GM23338 (cell line): ENCODE results near the gene ASS1. TPM values are rescaled to one million over a fixed set of nuclear protein-coding genes. Genes with fewer than 3 reads are reported as not detected.

Experiments used
- ATAC-seq: fragments of 200-7000 bp; cut with Tn5 transposase; 3 replicates; pipeline ENCODE4 v1.9.1; 2020
- DNase-seq: peaks from one replicate; pipeline ENCODE4 v3.0.0-alpha.2; 2015; ENCODE audit warnings: low spot score
- H2AFZ ChIP-seq: fragments of 200-600 bp; sonication (generic); 2 replicates; pipeline ENCODE4 v1.8.0; 2016; ENCODE audit warnings: antibody characterized with exemption, mild to moderate bottlenecking, moderate library complexity
- H3F3A ChIP-seq: fragments of 200-600 bp; sonication (generic); replicated peaks from 2 replicates; pipeline ENCODE4 v1.8.0; 2017; ENCODE audit warnings: antibody characterized with exemption, mixed run types, low read depth
- H3K27ac ChIP-seq: fragments of 200-600 bp; sonication (generic); 2 replicates; pipeline ENCODE4 v1.6.1; 2016; ENCODE audit warnings: low read depth
- H3K27me3 ChIP-seq: fragments of 200-600 bp; sonication (generic); 2 replicates; pipeline ENCODE4 v1.8.0; 2016; ENCODE audit warnings: mild to moderate bottlenecking, mixed run types, moderate library complexity; ENCODE audit not compliant: insufficient read depth
- H3K36me3 ChIP-seq: fragments of 200-600 bp; sonication (generic); 2 replicates; pipeline ENCODE4 v1.8.0; 2016; ENCODE audit warnings: mild to moderate bottlenecking; ENCODE audit not compliant: insufficient read depth
- H3K4me1 ChIP-seq: fragments of 200-600 bp; sonication (generic); 2 replicates; pipeline ENCODE4 v1.8.0; 2016; ENCODE audit warnings: mild to moderate bottlenecking, moderate library complexity; ENCODE audit not compliant: insufficient read depth
- H3K4me2 ChIP-seq: fragments of 200-600 bp; sonication (generic); 2 replicates; pipeline ENCODE4 v1.7.1; 2017; ENCODE audit warnings: mixed run types
- H3K4me3 ChIP-seq: fragments of 200-600 bp; sonication (generic); 2 replicates; pipeline ENCODE4 v1.6.1; 2016; ENCODE audit warnings: mixed run types
- H3K79me2 ChIP-seq: fragments of 200-600 bp; sonication (generic); replicated peaks from 2 replicates; pipeline ENCODE4 v1.8.0; 2017; ENCODE audit warnings: mild to moderate bottlenecking; ENCODE audit not compliant: insufficient read depth
- H3K9me2 ChIP-seq: fragments of 200-600 bp; sonication (generic); 2 replicates; pipeline ENCODE4 v1.8.0; 2017; ENCODE audit not compliant: insufficient read depth
- H4K20me1 ChIP-seq: fragments of 200-600 bp; sonication (generic); replicated peaks from 2 replicates; pipeline ENCODE4 v1.8.0; 2017; ENCODE audit warnings: mild to moderate bottlenecking; ENCODE audit not compliant: insufficient read depth
- H3K27ac Mint-ChIP-seq: 2 replicates; pipeline ENCODE4 v1.8.0; 2020; ENCODE audit warnings: inconsistent platforms, mild to moderate bottlenecking, moderate library complexity, mixed read lengths
- H3K27me3 Mint-ChIP-seq: 3 replicates; pipeline ENCODE4 v1.8.0; 2022; ENCODE audit warnings: low read depth, mild to moderate bottlenecking, moderate library complexity, mixed read lengths, inconsistent platforms; ENCODE audit not compliant: insufficient read depth, poor library complexity
- H3K36me3 Mint-ChIP-seq: 3 replicates; pipeline ENCODE4 v1.8.0; 2021; ENCODE audit warnings: low read depth, mild to moderate bottlenecking, inconsistent platforms, moderate library complexity, mixed read lengths
- H3K4me1 Mint-ChIP-seq: 3 replicates; pipeline ENCODE4 v1.8.0; 2020; ENCODE audit warnings: mild to moderate bottlenecking, inconsistent platforms, mixed read lengths
- H3K4me3 Mint-ChIP-seq: 3 replicates; pipeline ENCODE4 v1.8.0; 2021; ENCODE audit warnings: moderate library complexity, mild to moderate bottlenecking, inconsistent platforms, mixed read lengths
- H3K9me3 Mint-ChIP-seq: 3 replicates; pipeline ENCODE4 v1.8.0; 2020; ENCODE audit warnings: moderate library complexity, mild to moderate bottlenecking, inconsistent platforms, mixed read lengths
- ETS1 ChIP-seq: IDR thresholded peaks from 2 replicates; pipeline ENCODE4 v1.6.1; 2016; ENCODE audit warnings: antibody characterized with exemption
- NANOG ChIP-seq: IDR thresholded peaks from 2 replicates; pipeline ENCODE4 v1.6.1; 2016; ENCODE audit warnings: antibody characterized with exemption, borderline replicate concordance
- REST ChIP-seq: IDR thresholded peaks from one replicate; pipeline ENCODE4 v1.6.1; 2018; ENCODE audit warnings: antibody characterized with exemption; ENCODE audit not compliant: unreplicated experiment
- STAT1 ChIP-seq: IDR thresholded peaks from one replicate; pipeline ENCODE4 v1.6.1; 2016; ENCODE audit warnings: antibody characterized with exemption; ENCODE audit not compliant: unreplicated experiment
- ZNF114 ChIP-seq: fragments of 250-450 bp; sonication (Bioruptor Pico); IDR thresholded peaks from 2 replicates; pipeline ENCODE4 v1.5.0; 2020; ENCODE audit warnings: mild to moderate bottlenecking, moderate library complexity
- ZNF331 ChIP-seq: fragments of 250-450 bp; sonication (Bioruptor Pico); IDR thresholded peaks from 2 replicates; pipeline ENCODE4 v1.5.0; 2020; ENCODE audit warnings: low read depth, mild to moderate bottlenecking, moderate library complexity
- ZNF462 ChIP-seq: fragments of 250-450 bp; sonication (Bioruptor Pico); IDR thresholded peaks from 2 replicates; pipeline ENCODE4 v1.5.0; 2020; ENCODE audit warnings: mild to moderate bottlenecking, moderate library complexity
- polyA plus RNA-seq: library from polyadenylated mRNA; unstranded; fragments of >200 nt; fragmentation: Nextera tagmentation; extraction: Ambion mirVana; gene quantifications from 2 replicates; pipeline ENCODE4 v1.2.1, GENCODE V29; 2016
- total RNA-seq: library from RNA; depleted of rRNA; stranded (reverse); fragments of >200 nt; shearing (Covaris generic); gene quantifications from 2 replicates; pipeline ENCODE4 v1.2.3, GENCODE V29; 2014

The ASS1 gene
- total and polyA plus RNA-seq, 2 experiments from 2014 or later: 65.8 to 103 TPM

GRCh38 chr9:130465383-130466096 is 20.8 kb downstream of the ASS1 start:
- H3K4me1 ChIP-seq: peaks cover 4% of the 10 kb centered on the region; the same call in 1 of the 2 replicates
- H3K9me2 ChIP-seq: no peaks in the 10 kb centered on the region
- H3K27me3 ChIP-seq: no peaks in the 10 kb centered on the region
- H3K27me3 Mint-ChIP-seq: peaks cover 8% of the 10 kb centered on the region
- DNase-seq: no peak
- no peaks in the 10 kb centered on the region for H3K9me3 Mint-ChIP-seq
- no peak overlapping the region for H3K4me2 ChIP-seq
- no peak overlapping the region for H3K4me3 ChIP-seq
- H4K20me1 ChIP-seq: no peaks in the 10 kb centered on the region
- no peak overlapping the region for H2AFZ ChIP-seq
- no peak for TF ChIP-seq ZNF114 (CRISPR knock-in tag)
- H3K4me1 Mint-ChIP-seq: peaks cover 13% of the 10 kb centered on the region
- no peaks in the 10 kb centered on the region for H3K36me3 ChIP-seq
- H3K4me3 Mint-ChIP-seq: no peak overlapping the region
- no peaks in the 10 kb centered on the region for H3F3A ChIP-seq
- no peak overlapping the region for H3K27ac ChIP-seq
- peaks cover 18% of the 10 kb centered on the region for H3K36me3 Mint-ChIP-seq
- no peak overlapping the region for H3K27ac Mint-ChIP-seq
- peak; percentile 14; the same call in 2 of the 3 replicates for ATAC-seq
- H3K79me2 ChIP-seq: no peaks in the 10 kb centered on the region

GRCh38 chr9:130466537-130467217 is 21.9 kb downstream of the ASS1 start:
- Histone ChIP-seq H3F3A (no peaks in the 10 kb centered on the region), H2AFZ (no peak overlapping the region), H3K4me3 (no peak overlapping the region), H3K27me3 (no peaks in the 10 kb centered on the region), H3K27ac (no peak overlapping the region), H4K20me1 (no peaks in the 10 kb centered on the region), H3K4me1 (peaks cover 8% of the 10 kb centered on the region; the same call in 1 of the 2 replicates), H3K9me2 (no peaks in the 10 kb centered on the region), H3K4me2 (no peak overlapping the region), H3K79me2 (no peaks in the 10 kb centered on the region), H3K36me3 (no peaks in the 10 kb centered on the region)
- H3K27me3 Mint-ChIP-seq: peaks cover 8% of the 10 kb centered on the region
- no peak overlapping the region for H3K4me3 Mint-ChIP-seq
- H3K9me3 Mint-ChIP-seq: no peaks in the 10 kb centered on the region
- H3K4me1 Mint-ChIP-seq: peaks cover 20% of the 10 kb centered on the region
- ATAC-seq: peak; percentile 12
- no peak overlapping the region for H3K27ac Mint-ChIP-seq
- no peak for DNase-seq
- peaks cover 23% of the 10 kb centered on the region for H3K36me3 Mint-ChIP-seq
- TF ChIP-seq ETS1: no peak
- no peak for TF ChIP-seq ZNF462 (CRISPR knock-in tag)
- no peak for TF ChIP-seq STAT1
- no peak for TF ChIP-seq ZNF331 (CRISPR knock-in tag)
- TF ChIP-seq NANOG: no peak
- TF ChIP-seq REST: no peak
